ENCODE measurements around the gene CFAP100. TPM values are rescaled to one million over a fixed set of nuclear protein-coding genes. Genes with fewer than 3 reads are reported as not detected.

Gene CFAP100
- total RNA-seq, 3 donors from 2014 or later (not counting 1 experiment from before 2014, with no cell fraction given) = not detected

DNA sequence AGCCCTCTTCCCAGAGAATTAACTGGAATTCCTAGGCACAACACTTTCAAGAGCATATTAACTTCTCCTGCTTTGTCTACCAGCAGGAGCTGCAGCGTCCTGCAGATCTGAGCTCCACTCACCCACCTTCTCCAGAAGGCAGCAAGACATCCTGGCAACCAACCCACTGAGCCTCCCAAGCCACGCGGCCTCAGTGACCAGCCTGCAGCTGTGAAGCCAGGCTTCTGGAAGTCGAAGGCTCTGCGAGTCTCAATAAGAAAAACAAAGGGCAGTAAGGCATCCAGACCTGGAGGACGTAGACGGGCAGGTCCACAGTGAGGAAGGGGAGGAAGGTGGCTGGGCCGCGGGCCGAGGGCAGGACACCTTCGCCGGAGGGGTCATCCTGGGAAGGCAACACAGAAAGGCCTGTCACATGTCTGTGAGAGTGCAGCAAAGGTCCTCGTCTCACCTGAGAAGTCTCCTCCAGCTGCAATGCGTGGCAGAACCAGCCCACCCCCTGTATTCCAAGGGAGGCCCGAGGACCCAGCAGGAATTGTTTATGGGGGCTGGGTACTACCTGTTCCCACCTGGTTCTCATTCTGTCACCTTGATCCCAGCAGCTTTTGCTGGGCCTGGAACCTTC, 44.7 kb downstream of the CFAP100 start:
- intact Hi-C loops (cut with micrococcal nuclease) = no loop called here
- 93% methylated on average over 15 of the region's 15 CpGs for WGBS (ENCODE audit: insufficient coverage)
- H3K36me3 ChIP-seq (ENCODE audit: control insufficient read depth, insufficient read depth, low read length) = peaks cover 31% of the 10 kb centered on the region

DNA sequence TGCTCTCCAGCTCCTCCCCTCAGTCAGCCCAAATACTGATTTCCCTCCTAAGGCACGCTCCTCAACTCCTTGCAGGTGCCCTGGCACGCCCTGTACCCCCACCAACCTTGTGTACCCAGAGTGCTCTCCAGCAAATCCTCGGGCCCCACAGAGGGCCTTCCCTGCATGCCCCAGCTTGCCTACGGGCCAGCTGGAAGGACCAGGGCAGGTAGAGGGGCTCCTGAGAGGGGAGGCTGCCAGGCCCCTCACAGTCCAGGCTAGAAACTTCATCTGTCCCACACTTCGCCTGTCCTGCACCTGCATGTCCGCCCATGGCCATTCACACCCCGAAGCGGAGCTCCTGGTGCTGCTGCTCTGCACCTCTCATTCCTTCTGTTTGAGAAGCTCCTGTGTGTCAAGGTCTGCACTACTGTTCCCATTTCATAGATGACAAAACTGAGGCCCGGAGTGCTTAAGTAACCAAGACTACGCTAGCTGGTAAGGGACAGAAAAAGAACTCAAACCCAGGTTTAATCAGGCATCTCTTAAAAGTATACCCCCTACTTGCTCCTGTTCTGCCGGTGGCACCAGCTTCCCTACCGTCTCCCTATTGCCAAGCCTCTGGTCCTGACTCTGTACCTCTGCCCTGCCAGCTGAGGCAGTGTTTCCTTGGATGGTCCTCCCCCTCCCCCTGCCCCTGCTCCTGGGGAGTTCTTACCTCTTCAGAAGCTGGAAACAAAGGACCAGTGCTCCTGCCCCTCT, 45.4 kb downstream of the CFAP100 start:
- no peaks in the 10 kb centered on the region for H3K4me1 Mint-ChIP-seq
- peaks cover 31% of the 10 kb centered on the region for H3K36me3 ChIP-seq (ENCODE audit: control insufficient read depth, insufficient read depth, low read length)
- H3K4me3 Mint-ChIP-seq = no peak overlapping the region
- no peaks in the 10 kb centered on the region for H3K36me3 Mint-ChIP-seq
- no peak overlapping the region for H3K27ac ChIP-seq (ENCODE audit: low read length)
- H3K4me3 ChIP-seq (ENCODE audit: low read length) = no peak overlapping the region
- ATAC-seq (no peak), DNase-seq (no peak)
- TF ChIP-seq, protein P1, sequence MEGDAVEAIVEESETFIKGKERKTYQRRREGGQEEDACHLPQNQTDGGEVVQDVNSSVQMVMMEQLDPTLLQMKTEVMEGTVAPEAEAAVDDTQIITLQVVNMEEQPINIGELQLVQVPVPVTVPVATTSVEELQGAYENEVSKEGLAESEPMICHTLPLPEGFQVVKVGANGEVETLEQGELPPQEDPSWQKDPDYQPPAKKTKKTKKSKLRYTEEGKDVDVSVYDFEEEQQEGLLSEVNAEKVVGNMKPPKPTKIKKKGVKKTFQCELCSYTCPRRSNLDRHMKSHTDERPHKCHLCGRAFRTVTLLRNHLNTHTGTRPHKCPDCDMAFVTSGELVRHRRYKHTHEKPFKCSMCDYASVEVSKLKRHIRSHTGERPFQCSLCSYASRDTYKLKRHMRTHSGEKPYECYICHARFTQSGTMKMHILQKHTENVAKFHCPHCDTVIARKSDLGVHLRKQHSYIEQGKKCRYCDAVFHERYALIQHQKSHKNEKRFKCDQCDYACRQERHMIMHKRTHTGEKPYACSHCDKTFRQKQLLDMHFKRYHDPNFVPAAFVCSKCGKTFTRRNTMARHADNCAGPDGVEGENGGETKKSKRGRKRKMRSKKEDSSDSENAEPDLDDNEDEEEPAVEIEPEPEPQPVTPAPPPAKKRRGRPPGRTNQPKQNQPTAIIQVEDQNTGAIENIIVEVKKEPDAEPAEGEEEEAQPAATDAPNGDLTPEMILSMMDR (IDR thresholded peaks at IDR 0.05) = no peak
- intact Hi-C loops (cut with micrococcal nuclease) = no loop called here
- H3K27ac Mint-ChIP-seq = peak overlapping the region in 1 of 2 donors; percentile 24
- H3K27me3 ChIP-seq (ENCODE audit: control insufficient read depth, insufficient read depth, low read length) = no peaks in the 10 kb centered on the region
- 98% methylated on average over 12 of the region's 12 CpGs for WGBS (ENCODE audit: insufficient coverage)
- H3K9me3 ChIP-seq (ENCODE audit: control insufficient read depth, insufficient read depth, low read length) = no peaks in the 10 kb centered on the region
- no peaks in the 10 kb centered on the region for H3K9me3 Mint-ChIP-seq
- H3K27me3 Mint-ChIP-seq (ENCODE audit: low read depth in 2 of 2) = no peaks in the 10 kb centered on the region
- H3K4me1 ChIP-seq (ENCODE audit: control insufficient read depth, insufficient read depth, low read length) = no peaks in the 10 kb centered on the region

More for the DNA sequence above, 44.7 kb downstream of the CFAP100 start:
- Mint-ChIP-seq H3K4me1 (no peaks in the 10 kb centered on the region), H3K27ac (no peak overlapping the region), H3K36me3 (no peaks in the 10 kb centered on the region), H3K27me3 (ENCODE audit: low read depth in 2 of 2) (no peaks in the 10 kb centered on the region), H3K4me3 (no peak overlapping the region), H3K9me3 (no peaks in the 10 kb centered on the region)
- no peaks in the 10 kb centered on the region for H3K27me3 ChIP-seq (ENCODE audit: control insufficient read depth, insufficient read depth, low read length)
- H3K4me3 ChIP-seq (ENCODE audit: low read length) = no peak overlapping the region
- TF ChIP-seq, protein P1 (IDR thresholded peaks at IDR 0.05) = no peak
- ATAC-seq (no peak), DNase-seq (no peak)
- H3K9me3 ChIP-seq (ENCODE audit: control insufficient read depth, insufficient read depth, low read length) = no peaks in the 10 kb centered on the region
- H3K27ac ChIP-seq (ENCODE audit: low read length) = no peak overlapping the region
- no peaks in the 10 kb centered on the region for H3K4me1 ChIP-seq (ENCODE audit: control insufficient read depth, insufficient read depth, low read length)

DNA sequence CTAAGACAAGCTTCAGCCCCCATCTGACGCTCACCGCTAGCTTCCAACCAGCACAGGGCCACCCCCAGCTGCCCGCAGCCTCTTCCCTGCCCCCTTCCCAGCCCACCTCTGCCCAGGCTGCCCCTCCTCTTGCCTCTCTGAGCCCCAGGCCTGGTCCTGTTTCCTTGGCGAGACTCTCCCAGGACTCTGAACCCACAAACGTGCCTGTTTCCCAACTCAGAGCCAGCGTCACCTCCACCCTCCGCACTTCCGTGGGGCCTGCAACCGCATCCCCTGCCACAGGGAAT, 45.9 kb downstream of the CFAP100 start:
- H3K27ac Mint-ChIP-seq = peak overlapping the region in 1 of 2 donors; percentile 24
- ATAC-seq (no peak), DNase-seq (no peak)
- no peak overlapping the region for H3K27ac ChIP-seq (ENCODE audit: low read length)
- H3K36me3 ChIP-seq (ENCODE audit: control insufficient read depth, insufficient read depth, low read length) = peaks cover 28% of the 10 kb centered on the region
- no peak overlapping the region for H3K4me3 Mint-ChIP-seq
- H3K36me3 Mint-ChIP-seq = no peaks in the 10 kb centered on the region
- no peaks in the 10 kb centered on the region for H3K9me3 Mint-ChIP-seq
- H3K4me1 Mint-ChIP-seq = no peaks in the 10 kb centered on the region
- TF ChIP-seq, protein P1 (IDR thresholded peaks at IDR 0.05) = no peak
- H3K27me3 ChIP-seq (ENCODE audit: control insufficient read depth, insufficient read depth, low read length) = no peaks in the 10 kb centered on the region
- no peaks in the 10 kb centered on the region for H3K4me1 ChIP-seq (ENCODE audit: control insufficient read depth, insufficient read depth, low read length)
- no peaks in the 10 kb centered on the region for H3K9me3 ChIP-seq (ENCODE audit: control insufficient read depth, insufficient read depth, low read length)
- H3K4me3 ChIP-seq (ENCODE audit: low read length) = no peak overlapping the region
- WGBS (ENCODE audit: insufficient coverage) = 95% methylated on average over 9 of the region's 9 CpGs
- H3K27me3 Mint-ChIP-seq (ENCODE audit: low read depth in 2 of 2) = no peaks in the 10 kb centered on the region
- intact Hi-C loops (cut with micrococcal nuclease) = no loop called here

All from natural killer cell (primary cell).